Caki2 (cell line): Measurements from ENCODE around the gene TMA7B. TPM values are rescaled to one million over a fixed set of nuclear protein-coding genes. Genes with fewer than 3 reads are reported as not detected.
"Not testable (repeated sequence)": the region's sequence is repeated elsewhere in the genome, so short reads cannot be mapped to it uniquely, and the experiment has no call there.

Source experiments
- DNase-seq: peaks from one replicate; pipeline ENCODE4 v3.0.0-alpha.2; 2015; ENCODE audit warnings: low read depth
- in situ Hi-C: cut with HindIII; loops from 2 replicates; pipeline ENCODE4 v1.10.0; 2016; ENCODE audit warnings: low sequenced_read_pairs, low pct_unique_long_range_greater_than_20kb, mixed read lengths
- total RNA-seq: library from RNA; depleted of rRNA; stranded (reverse); fragments of >200 nt; shearing (Covaris generic); gene quantifications from 2 replicates; pipeline ENCODE4 v1.2.3, GENCODE V29; 2014; ENCODE audit warnings: low replicate concordance

The TMA7B gene
- total RNA-seq, 1 experiment from 2014 or later = not detected

DNA sequence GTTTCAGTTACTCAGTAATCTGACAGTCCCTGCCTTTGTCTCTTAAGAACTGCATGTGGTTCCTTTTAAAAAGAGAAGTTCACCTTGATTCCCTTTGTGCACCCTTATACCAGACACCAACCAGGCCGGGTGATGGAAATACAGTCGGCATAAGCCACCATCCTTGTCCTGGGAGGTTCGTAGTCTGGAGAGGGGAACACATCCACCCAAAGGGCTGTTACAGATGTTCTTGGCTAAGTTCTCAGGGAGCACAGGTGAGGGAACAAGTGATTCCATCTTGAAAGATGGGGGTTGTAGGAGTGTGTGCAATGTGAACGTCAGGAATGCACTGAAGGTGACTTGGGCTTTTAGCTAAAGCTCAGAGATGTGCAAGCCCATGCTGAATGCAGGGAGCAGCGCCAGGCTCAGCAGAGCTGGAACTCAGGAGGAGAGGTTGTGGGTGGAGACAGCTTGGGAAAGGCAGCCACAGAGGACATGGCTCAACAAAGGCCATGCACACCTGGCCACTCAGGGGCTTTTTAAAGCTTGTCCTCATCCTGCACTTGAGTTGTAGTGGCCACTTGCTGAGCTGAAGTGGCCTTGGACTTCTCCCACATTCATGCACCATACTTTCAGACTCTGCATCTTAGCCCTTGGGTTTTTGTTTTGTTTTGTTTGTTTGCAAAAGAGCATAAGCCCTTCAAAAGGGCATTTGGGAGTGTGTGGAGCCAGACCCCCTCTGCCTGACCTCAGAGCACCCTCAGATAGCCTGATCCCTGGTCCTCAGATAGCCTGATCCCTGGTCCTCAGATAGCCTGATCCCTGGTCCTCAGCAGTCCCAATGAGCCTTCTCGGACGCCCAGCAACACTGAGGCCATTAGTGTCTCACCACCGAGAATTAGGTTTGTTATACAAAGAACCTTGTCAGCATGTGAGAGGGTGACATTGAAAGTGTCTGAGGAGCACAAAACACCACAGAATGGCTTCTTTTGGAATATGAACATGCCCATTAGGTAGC, 12.7 kb upstream of the TMA7B start:
- in situ Hi-C loops = no loop called here

GRCh38 chr22:39949964-39950737, 10.0 kb upstream of the TMA7B start:
- in situ Hi-C loops = no loop called here
- no peak for DNase-seq

More for the DNA sequence above, 12.7 kb upstream of the TMA7B start:
- no peak for DNase-seq

DNA sequence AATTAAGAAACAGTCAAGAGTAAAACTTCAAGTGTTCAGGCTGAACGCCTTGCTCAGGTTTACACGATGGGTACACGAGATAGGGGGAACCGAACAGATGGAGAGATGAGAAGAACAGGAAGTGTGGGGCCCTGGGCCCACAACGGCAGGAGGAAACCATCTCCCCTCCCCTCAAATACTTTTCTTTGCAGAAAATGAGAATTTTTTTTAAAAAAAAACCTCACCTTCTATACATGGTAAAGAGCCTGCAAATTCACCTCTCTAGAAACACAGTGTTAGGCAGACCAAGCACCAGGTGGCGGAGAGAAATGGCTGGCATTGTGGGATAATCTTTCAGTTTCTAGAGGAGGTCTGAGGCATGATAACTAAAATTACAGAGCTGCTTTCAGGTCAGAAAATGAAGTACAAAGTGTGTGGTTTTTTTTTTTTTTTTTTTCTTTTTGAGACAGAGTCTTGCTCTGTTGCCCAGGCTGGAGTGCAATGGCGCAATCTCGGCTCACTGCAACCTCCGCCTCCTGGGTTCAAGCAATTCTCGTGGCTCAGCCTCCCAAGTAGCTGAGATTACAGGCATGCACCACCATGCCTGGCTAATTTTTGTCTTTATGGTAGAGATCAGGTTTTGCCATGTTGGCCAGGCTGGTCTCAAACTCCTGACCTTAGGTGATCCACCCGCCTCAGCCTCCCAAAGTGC, 8.4 kb upstream of the TMA7B start:
- in situ Hi-C loops, DNase-seq: not testable (repeated sequence)

DNA sequence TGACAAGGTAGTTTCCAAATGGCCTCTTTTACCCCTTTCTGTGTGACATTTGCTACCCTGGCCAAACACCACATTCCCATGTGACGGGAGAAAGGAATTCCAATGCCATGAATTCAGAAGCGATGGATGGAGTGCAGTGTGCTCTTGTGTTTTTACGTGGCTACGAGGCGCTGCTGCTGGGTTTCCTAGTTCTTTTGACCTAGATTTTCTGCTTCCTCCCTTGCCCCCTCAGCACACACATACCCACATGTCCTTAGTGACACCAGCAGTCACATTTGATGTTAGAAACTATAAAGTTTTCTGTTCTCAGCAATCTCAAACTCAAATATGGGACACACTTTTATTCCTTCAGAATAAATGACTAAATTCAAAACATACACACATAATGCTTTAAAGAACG, 7.8 kb upstream of the TMA7B start:
- in situ Hi-C loops = no loop called here
- no peak for DNase-seq

- in situ Hi-C loops = no loop called here
- DNase-seq = no peak
These were observed 7.1 kb upstream of the TMA7B start for GRCh38 chr22:39953101-39953500.

- in situ Hi-C loops = no loop called here
- DNase-seq = no peak
These were observed 5.6 kb upstream of the TMA7B start for GRCh38 chr22:39954584-39955055.

DNA sequence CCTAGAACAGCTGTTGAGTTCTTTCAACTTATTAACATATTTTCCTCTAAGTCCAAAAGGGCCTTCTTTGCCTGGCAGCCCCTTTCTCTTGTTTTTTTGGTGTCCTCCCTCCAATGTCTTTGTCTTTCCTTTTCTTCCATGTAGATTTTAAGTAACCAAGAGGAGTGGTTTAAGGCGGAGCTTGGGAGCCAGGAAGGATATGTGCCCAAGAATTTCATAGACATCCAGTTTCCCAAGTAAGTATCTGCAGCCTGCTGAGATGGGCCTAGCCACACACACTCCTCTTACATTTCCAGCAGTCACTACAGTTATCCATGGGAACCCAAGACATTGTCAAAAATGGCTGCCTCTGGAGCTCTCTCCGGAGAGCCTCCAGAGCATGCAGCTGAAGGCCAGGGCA, 4.5 kb upstream of the TMA7B start:
- in situ Hi-C loops = no loop called here
- no peak for DNase-seq

- in situ Hi-C loops = no loop called here
- no peak for DNase-seq
These were observed 3.1 kb upstream of the TMA7B start for GRCh38 chr22:39956932-39957664.

- in situ Hi-C loops = no loop called here
- no peak for DNase-seq
These were observed 2.0 kb upstream of the TMA7B start for GRCh38 chr22:39958009-39958711.

- DNase-seq = no peak
- in situ Hi-C loops = no loop called here
These were observed 1.1 kb upstream of the TMA7B start for GRCh38 chr22:39958949-39959639.

- in situ Hi-C loops = no loop called here
- DNase-seq = no peak
These were observed 872 bp downstream of the TMA7B start for GRCh38 chr22:39960791-39961746.

DNA sequence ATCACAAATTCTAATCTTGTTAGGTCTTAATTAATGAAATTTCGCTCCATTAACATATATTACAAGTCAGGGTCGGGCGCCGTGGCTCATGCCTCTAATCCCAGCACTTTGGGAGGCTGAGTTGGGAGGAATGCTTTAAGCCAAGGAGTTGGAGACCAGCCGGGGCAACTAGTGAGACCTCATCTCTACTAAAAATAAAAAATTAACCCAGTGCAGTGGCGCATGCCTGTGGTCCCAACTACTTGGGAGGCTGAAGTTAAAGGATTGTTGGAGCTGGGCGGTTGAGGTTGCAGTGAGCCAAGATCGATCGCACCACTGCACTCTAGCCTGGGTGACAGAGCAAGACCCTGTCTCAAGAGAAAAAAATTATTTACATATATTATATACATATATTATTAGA, 1.9 kb downstream of the TMA7B start:
- in situ Hi-C loops = no loop called here
- no peak for DNase-seq

DNA sequence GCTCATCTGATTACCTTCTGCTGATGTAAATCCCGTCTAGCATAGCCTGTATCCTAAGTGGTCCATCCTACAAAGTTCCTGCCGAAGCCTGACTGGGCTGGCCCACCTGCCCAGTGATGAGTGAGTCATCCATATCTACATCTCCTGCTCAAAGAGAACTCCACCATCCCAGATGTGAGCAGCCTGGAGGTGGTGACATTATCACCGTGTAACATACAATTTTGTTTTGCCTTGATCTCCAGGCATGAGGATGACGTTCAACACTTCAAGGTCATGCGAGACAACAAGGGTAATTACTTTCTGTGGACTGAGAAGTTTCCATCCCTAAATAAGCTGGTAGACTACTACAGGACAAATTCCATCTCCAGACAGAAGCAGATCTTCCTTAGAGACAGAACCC, 5.6 kb downstream of the TMA7B start:
- in situ Hi-C loops = no loop called here
- DNase-seq = no peak

DNA sequence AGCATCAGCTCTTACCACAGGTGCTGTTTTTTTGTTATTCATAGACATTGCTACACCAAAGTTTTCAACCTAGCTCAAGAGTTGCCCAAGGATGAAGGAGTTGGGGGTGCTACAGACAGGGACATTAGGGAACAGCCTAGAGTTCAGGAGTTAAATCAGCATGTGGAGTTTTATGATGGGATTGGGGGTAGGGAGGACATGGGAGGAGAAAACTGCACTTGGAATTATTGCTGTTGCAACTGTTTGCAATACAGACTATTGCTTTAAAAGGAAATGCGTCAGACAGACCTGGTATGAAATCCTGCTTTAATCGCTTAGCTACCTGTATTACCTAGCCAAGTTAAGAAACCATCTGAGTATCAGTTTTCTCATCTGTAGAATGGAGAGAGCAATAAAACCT, 6.3 kb downstream of the TMA7B start:
- no peak for DNase-seq
- in situ Hi-C loops = no loop called here

GRCh38 chr22:39967103-39967829, 7.1 kb downstream of the TMA7B start:
- in situ Hi-C loops = no loop called here
- DNase-seq = no peak
